NCI-H526 (cell line): ENCODE results near the gene SH3PXD2B.

Experiments used
- DNase-seq, 2 experiments: peaks; one replicate each; lab custom pipeline; 2025; lab: John Stamatoyannopoulos, UW

The SH3PXD2B gene

DNA sequence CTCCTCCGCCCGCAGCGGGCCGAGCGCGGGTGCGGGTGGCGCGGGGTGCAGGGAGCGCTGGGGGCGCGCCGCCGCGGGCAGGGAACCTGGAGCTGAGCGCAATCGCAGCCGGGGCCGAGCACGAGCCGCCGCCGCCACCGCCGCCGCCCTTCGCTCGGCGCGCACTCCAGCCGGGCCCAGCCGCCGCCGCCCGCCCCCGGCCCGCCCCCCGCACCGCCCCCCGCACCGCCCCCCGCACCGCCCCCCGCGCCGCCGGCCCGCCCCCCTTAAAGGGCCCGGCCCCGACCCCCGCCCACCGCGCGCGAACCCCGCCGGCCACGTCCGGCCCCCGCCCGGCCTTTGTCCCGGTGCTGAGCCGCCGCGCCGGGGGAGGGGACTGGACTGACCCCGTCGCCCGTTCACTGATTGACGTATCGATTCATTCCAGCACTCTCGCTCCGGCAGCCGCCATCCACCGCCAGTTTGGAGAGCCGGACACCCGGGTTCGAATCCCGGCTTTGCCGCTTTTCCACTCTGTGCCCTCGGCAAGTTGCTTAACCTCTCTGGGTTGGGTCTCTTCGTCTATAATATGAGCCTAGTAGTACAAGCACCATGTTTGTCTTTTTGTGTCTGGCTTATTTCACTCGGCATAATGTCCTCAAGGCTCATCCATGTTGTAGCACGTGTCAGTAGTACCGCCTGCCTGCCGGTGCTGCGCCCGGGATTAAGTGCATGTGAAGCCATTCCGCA is at the start of gene SH3PXD2B:
TSS of gene SH3PXD2B (minus strand) at position 168 of the 729 bp plus-strand sequence. CDS start 173 bp downstream, outside the sequence.
- DNase-seq = peak in 1 of 2 experiments; percentile 55

DNA sequence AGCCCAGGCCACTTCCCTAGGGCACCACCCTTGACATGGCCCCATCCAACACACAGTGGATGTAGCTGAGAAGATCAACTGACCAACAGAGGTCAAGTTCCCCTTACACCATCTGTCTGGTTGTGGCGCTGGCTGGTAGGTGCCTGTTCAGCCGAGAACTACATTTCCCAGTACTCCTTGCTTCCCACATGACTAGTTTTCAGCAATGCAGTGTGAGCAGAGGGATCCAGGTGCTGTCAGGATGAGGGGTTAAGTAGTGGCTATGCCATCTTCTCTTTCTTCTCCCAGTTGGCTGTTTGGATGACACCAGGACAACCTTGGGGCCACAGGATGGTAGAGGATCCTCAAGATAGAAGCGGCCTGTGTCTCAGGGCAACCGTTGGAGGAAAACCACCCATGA is 48.6 kb upstream of the SH3PXD2B start:
- DNase-seq = peak in 1 of 2 experiments; percentile 29

DNA sequence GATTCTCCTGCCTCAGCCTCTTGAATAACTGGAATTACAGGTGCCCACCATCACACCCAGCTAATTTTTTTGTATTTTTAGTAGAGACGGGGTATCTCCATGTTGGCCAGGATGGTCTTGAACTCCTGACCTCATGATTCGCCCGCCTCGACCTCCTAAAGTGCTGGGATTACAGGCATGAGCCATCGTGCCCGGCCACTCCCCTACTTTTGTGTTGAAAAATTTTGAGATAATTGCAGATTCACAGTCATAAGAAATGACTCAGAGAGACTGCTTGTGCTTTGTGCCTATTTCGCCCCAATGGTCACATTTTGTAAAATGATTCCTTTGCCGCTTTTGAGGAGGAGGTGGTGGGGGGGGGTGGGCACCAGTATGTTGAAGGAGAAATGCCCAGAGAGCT is 48.1 kb upstream of the SH3PXD2B start:
- DNase-seq = no peak

DNA sequence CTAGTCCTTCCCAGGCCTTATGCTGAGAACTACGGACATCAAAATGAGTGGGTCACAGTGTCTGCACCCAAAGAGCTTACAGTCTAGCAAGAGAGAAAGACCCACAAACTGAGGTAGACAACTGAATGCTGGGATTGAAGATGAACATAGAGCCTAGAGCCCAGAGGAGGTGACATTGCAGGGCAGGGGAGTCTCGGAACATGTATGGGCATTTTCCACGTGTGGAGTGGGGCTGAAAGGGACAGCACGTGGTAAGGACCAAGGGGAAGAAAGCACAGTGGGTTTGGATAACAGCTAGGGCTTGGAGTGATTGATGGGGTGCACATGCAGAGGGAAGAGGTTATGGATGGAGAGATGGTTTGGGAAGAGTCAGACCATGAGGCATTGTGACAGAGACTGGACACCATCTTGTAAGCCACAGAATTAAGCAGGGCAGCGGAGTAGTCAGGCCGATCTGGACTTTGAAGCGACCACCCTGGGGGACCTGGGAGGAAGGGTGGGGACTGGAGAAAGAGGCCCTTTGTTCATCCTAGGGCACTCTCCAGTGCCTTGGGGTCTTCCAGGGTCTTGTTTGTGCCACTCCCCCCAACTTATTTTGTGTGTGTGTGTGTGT is 47.5 kb upstream of the SH3PXD2B start:
- DNase-seq = no peak

DNA sequence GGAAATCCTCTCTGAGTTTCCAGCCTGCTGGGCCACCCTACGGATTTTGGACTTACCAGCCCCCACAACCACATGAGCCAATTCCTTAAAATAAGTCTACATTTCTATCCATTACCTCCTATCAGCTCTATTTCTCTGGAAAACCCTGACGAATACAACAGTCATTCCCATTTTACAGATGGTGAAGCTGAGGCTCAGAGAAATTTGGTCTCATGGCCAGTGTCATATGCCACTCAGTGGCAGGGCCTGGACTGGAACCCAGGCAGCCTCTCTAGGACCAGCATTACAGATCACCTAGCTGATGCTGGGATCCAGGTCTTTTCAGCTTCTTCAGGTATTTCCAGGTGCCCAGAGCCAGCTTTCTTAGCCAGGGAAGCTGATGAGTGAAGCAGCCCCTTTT is 45.0 kb upstream of the SH3PXD2B start:
- DNase-seq = no peak

DNA sequence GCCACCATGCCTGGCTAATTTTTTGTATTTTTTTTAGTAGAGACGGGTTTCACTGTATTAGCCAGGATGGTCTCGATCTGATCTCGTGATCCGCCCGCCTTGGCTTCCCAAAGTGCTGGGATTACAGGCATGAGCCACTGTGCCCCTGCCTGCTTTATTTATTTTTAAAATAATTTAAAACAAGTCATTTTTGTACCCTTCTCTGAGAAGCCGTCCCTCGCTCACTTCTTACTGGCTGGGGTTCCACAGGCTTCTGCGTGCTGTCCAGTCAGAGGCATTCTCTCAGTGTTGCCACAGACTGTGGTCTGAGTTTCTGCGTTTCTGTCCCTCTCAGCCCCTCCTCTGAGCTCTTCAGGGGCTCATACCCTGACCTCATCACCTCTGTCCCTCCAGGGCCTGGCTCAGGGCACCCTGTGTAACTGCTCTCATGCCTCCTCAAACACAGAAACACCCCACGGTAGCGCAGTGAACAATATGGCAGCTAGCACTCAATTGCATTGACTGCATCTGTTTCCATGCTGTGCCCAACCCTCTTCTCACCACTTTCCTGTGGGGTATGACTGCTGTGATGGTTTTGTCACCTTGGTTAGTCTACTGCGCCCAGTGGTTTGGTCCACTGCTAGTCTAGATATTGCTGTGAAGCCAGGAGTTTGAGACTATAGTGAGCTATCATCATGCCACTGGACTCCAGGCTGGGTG is 44.3 kb upstream of the SH3PXD2B start:
- DNase-seq = no peak

DNA sequence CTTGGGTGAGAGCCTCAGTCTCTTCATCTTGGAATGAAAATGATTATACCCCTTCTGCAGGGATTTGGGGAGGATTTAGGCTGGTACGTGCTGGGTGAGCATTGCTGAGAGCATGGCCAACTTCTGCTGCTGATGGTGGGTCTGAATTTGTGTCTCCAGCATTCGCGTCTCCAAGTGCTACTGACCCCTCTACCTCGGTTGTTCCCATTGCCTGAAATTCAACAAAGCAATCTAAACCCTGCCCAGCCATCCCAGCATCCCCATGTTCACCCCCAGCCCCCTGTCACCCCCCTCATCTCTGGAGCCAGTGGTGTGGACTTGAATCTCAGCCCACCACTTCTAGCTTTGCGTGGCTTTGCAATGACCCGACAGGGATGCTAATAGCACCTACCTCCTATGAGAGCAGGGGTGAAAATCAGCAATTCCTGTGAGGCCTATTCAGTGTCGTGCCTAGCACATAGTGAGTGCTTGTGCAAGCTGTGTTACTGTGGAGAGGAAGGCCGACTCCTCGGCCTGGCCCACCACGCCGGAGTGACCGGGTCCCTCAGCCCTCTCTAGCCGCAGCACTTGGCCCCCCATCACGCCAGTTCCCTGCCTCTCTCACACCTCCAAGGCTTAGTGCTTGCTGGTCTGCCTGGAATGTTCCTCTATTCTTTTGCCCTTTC is 43.4 kb upstream of the SH3PXD2B start:
- DNase-seq = no peak

DNA sequence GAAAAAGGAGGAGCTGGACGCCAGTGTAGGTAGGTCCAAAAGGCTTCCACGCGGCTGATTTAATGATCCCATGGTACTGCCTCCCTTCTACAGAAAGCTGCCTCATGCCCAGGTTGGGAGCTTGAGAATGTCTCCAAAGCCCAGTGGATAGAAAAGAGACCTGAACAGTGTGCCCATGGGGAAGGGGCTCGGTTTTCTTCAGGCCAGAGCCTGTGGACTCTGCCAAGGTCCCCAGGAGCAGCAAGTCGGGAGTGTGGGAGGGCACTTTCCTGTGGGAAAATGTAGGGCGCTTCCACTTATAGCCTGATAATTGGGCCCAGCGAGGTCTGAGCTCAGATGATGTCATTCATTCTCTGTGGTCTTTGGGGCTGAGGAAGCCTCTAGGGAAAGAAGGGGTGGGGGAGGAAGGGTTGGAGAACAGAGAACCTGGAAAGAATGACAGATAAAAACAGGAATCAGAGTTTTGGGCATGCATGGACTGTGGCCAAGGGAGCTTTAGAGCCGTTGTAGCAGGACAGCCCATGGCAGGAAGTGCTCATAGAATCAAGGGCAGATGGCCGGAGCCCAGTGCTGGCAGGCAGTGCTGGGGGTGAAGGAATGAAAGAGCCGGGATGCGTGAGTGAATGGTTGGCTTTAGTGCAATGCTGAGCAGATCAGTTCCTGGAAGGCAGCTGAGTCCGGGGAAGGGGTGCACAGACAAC is 42.5 kb upstream of the SH3PXD2B start:
- DNase-seq = no peak

DNA sequence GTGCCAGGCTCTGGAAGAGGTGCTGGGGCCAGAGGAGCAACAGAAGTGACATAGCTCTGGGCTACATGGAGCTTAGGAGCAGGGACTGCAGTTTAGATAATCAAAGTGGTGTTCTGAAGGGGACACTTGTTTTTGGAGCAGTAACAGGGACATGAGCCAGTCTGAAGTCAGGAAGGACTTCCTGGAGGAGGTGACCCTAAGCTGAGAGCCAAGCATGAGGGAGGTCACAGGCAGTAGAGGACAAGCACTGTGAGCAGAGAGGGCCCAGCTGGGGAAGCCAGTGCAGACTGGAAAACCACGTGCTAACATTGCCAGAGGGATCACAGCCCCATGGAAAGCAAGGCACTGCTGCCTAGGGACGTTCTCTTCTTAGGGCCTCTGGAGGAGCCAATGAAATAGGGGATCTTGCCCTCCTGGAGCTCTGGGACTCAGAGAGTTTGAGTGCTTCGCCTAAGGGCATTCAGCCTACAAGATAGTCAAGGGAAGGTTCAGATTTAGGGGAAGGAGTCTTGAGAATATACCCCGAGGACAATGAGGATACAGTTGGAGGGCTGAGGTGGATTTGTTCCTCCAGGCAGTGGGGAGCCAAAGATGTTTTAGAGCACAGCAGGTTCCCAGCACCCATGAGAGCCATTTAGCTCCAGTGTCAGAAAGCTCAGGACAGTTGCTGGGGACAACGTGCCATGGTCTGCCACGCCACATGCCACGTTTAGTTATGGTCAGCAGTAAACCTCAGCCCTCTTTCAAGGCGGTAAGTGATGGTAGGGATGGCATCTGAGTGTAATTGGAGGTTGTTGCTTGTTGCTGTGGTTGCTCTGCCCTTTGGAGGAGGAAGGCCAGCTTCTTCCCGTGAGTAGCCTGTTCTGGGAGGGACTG is 40.5 kb upstream of the SH3PXD2B start:
- no peak for DNase-seq

DNA sequence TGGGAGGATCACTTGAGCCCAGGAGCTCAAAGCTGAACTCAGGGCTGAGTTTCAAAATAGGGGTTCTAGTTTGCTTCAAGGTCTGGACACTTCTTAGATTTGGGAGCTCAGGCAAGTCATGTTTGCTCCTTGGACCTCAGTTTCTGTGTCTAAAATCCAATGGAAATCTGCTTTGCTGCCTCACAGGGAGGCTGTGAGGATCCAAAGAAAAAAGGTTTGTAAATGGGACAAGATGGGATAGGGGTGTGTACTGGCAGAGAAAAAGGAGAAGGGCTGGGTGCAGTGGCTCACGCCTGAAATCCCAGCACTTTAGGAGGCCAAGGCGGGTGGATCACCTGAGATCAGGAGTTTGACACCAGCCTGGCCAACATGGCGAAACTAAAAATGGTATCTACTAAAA is 39.6 kb upstream of the SH3PXD2B start:
- no peak for DNase-seq

DNA sequence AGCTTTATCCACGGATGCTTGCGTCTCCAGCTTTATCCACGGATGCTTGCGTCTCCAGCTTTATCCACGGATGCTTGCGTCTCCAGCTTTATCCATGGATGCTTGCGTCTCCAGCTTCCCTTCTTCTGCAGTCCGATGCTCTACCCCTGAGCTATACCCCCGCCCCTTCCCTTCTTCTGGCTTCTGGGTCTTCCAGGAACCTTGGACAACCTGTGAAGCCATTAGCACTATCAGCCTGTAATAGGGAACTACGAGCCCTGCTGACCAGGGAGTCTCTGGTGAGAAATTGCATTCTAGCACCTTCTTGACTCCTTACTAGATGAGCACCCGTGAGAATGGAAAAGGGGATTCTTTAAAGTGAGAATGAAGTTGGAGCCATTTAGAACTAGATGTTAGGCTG is 39.1 kb upstream of the SH3PXD2B start:
- DNase-seq = no peak

DNA sequence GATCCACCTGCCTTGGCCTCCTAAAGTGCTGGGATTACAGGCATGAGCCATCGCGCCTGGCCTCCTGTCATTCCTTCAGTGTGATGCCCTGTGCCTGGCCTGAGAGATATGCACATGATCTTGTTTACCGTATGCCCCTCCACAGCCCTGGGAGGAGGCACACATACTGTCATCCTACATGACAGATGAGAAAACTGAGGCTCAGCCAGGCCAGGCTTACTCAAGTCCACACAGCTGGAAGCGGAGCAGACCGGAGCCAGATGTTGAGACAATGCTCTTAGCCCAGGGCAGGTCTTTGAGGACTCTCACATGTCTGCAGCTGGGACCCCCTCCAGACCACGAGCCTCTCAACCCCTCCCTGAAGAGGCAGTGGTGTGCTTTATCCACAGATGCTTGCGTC is 38.7 kb upstream of the SH3PXD2B start:
- no peak for DNase-seq

DNA sequence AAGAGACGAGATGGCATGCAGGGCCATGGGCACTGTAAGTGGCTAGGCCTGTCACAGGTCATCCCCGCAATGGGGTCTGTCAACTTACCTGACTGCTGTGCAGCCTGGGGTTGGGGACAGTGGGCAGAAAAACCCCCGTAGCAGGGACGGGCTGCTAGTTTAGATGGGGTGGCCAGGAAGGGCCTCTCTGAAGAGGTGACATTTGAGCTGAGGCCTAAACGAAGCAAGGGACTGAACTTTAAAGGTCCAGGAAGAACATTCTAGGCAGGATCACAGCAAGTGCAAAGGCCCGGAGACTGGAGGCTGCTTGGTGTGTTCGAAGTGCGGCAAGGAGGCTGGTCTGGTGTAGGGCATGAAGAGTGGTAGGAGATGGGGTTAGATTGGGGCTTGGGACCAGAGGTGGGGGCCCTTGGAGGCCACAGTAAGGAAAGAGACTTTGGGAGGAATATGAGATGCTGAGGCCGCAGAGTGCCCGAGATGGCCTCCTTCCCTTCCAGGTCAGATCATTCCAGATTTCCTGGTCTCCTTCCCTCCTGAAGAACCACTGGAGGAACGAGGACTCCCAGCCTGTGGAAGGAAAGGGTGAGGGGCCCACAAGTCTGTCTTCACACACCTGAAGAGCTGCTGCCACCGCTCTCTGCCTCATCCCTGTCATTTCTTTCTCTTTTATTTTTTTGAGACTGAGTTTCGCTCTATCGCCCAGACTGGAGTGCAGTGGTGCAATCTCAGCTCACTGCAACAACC is 37.9 kb upstream of the SH3PXD2B start:
- DNase-seq = no peak

DNA sequence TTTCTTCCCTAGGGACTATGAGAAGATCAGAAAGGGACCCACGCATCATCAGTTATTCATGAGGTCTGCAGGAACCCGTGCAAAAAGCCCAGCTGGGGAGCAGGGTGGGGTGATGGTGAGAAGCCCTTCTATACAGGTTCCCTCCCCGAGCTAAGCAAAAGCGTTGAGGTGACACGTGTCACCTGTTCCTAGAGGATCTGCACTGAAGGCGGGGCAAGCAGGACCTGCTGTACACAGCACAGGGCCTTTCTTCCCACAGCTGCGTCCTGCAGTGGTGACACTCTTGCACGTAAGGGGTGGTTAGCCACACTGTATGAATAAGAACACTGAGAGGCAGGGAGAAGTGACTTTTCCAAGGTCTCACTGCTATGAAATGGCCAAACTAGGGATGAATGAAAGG is 37.2 kb upstream of the SH3PXD2B start:
- DNase-seq = peak in 1 of 2 experiments; percentile 11

DNA sequence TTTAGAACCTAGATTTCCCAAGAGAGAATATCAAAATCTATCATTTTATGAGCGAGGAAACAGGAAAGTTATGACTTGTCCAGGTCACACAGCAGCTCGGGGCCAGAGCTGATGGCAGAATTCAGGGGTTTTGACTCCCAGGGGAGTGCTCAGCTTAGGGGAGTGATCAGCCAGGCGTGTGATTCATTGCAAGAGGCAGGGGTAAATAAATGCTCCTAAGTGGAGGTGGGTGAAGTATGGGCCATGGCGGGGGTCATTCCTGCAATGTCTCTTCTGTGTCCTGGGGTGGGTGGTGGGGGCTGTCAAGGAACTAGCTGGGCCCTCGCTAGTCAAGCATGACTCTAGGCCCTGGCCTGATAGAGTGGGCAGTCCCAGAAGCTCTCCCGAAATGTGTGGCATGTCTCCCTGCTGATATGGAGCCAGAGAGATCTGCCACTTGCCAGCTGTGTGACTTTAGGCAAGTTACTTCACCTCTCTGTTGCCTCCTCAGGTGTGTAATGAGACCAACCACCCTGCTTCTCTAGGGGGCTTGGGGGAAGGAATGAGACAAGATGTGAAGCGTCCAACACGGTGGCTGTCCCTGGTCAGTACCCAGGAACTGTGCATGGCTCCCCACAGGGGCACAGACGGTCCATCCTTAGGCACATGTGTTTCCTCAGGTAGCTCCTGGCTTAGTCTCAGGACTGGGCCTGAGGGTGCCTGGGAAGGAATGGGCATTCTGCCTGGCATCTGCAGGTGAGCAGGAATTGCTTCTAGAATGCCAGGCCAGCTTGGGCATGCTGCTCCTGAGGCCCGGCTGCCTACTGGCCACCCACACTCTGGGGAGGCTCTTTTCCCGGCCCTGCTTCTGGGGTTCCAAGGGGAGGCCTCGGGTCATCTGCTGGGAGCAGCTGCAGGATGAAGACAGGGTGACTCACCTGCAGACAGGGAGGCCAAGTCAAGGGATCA is 36.5 kb upstream of the SH3PXD2B start:
- peak in 1 of 2 experiments; percentile 13 for DNase-seq

DNA sequence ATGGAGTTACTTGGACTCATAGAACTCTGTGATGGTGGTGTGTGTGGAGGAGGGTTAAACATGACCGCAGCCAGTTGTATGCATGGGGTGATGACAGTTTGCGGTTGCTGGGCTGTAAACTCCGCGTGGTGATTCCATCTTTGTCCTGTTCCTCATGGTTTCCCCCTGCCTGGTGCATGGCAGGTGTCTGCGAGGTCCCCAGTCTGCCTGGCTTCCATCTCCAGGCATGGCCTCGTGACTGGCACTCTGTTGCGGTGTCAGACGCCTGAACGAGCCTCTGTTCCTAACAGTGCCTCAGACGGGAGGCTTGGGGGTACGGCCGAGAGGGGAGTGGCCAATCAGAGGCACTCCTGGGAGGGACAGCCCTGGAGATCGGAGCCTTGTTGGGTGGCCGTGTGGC is 33.9 kb upstream of the SH3PXD2B start:
- DNase-seq = no peak

DNA sequence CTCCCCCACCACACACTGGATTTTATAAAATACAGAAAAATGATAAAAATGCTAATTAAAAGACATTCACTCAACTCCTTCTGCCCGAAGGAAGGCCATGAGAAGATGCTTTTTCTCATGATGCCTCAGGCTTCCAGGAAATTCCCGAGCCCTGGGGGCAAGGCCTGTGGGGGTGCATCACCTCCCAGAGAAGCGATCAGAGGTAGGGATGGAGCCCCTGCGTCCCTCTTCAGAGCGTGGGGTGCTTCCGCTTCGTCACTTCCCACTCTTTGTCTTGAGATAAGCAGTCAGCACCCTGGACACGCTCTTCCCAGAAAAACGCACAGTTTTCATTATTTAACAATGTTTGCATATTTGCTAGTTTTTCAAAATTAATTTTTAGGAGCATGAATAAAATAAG is 33.3 kb upstream of the SH3PXD2B start:
- no peak for DNase-seq

DNA sequence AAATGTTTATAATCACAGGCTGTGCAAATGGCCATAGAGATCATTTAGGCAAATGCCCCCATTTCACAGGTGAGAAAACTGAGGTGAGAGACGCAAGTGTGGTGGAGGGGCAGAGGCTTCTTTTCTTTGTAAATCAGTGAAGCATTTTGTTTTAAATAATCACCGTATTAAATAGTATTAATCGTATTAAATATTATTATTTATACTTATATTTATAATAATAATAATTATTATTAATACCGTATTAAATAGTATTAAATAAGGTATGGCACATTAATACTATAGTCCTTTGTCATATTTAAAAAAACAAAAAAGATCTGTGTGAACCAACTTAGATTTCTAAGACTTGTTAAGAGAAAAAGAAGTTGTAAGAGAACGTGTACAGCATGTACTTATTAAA is 32.6 kb upstream of the SH3PXD2B start:
- DNase-seq = no peak

DNA sequence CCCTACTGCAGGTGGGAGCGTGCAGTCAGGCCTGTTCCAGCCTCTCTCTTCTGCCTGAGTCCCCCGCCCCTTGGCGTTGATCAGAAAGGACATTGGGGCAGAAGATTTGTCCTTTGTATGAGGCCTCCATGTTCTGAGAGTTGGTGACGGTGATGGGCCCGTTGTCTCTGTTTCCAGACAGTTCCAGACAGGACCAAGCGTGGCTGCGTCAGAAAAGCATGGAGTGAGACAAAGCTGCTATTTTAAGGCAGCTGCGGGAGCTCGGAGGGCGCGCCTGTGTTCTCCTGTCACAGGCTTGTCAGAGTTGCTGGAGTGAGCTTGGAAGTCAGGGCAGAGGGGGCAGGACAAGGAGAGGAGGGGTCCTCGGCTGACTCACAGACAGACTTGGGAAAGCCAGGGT is 32.1 kb upstream of the SH3PXD2B start:
- DNase-seq = no peak
